ENCODE data around the gene PRXL2B.

DNA sequence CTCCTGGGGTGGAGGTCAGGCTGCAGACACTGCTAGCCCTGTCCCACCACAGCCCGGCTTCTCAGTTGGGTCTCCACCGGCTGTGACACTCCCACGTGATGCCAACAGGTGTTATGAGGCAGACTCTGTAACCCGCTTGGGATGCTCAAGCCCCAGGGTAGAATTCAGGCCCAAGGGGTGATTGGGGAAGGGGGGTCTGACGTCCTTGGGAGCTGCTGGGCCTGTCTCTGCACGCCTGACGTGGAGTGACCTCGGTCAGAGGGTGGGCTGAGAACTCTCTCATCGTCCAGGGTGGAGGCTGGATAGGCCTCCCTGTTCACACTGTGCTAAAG lies 48.8 kb upstream of the PRXL2B start:
- TF ChIP-seq, protein P1, sequence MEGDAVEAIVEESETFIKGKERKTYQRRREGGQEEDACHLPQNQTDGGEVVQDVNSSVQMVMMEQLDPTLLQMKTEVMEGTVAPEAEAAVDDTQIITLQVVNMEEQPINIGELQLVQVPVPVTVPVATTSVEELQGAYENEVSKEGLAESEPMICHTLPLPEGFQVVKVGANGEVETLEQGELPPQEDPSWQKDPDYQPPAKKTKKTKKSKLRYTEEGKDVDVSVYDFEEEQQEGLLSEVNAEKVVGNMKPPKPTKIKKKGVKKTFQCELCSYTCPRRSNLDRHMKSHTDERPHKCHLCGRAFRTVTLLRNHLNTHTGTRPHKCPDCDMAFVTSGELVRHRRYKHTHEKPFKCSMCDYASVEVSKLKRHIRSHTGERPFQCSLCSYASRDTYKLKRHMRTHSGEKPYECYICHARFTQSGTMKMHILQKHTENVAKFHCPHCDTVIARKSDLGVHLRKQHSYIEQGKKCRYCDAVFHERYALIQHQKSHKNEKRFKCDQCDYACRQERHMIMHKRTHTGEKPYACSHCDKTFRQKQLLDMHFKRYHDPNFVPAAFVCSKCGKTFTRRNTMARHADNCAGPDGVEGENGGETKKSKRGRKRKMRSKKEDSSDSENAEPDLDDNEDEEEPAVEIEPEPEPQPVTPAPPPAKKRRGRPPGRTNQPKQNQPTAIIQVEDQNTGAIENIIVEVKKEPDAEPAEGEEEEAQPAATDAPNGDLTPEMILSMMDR (IDR thresholded peaks at IDR 0.05), result no peak
- TF ChIP-seq POLR2A (IDR thresholded peaks at IDR 0.05), result no peak

All from transverse colon (tissue), 3 donors.